ENCODE data around the gene EFCAB14. TPM values are rescaled to one million over a fixed set of nuclear protein-coding genes. Genes with fewer than 3 reads are reported as not detected.
"Not testable (repeated sequence)": the region's sequence is repeated elsewhere in the genome, so short reads cannot be mapped to it uniquely, and the experiment has no call there.

Gene EFCAB14
- total RNA-seq, 1 donor from 2014 or later = 53.2 TPM

GRCh38 chr1:46667782-46668760 lies 50.8 kb downstream of the EFCAB14 start, which contains the start of gene ATPAF1:
Gene ATPAF1, minus strand, starts transcription at chr1:46668364. Its CDS starts 42 bp downstream, at chr1:46668322.
- intact Hi-C loops (cut with DNase I) = loop anchor here (2.0 to 5.0 kb wide), 2 partner anchors 51 kb away; partner anchors contain the start of genes EFCAB14 and MOB3C
- peak; percentile 95 for ATAC-seq

GRCh38 chr1:46665983-46666382 lies 52.9 kb downstream of the EFCAB14 start:
- no peak for DNase-seq (ENCODE audit: missing footprints)
- ATAC-seq = no peak
- intact Hi-C loops (cut with DNase I) = loop anchor here (5.0 kb wide), 1 partner anchor 49 kb away; the partner anchor contains the start of gene MOB3C

More at GRCh38 chr1:46667782-46668760, 50.8 kb downstream of the EFCAB14 start, which contains the start of gene ATPAF1:
- peak; percentile 90 for DNase-seq (ENCODE audit: missing footprints)

- intact Hi-C loops (cut with DNase I) = not testable (repeated sequence)
Observed at GRCh38 chr1:46662919-46663318, 56.0 kb downstream of the EFCAB14 start.

DNA sequence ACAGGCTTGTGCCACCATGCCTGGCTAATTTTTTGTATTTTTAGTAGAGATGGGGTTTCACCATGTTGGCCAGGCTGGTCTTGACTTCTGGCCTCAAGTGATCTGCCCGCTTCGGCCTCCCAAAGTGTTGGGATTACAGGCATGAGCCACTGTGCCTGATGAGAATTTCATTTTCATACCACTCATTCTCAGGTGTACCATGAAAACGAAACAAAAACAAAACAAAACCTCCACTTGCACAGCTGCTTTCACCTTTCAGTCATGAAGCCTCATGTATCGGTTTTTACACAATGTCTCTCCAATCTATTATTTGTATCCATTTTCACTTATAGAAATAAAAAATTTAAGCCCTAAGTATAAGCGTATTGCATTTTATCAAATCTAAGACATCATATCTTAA lies 58.8 kb downstream of the EFCAB14 start:
- intact Hi-C loops (cut with DNase I); DNase-seq (ENCODE audit: missing footprints): not testable (repeated sequence)

More at GRCh38 chr1:46662919-46663318, 56.0 kb downstream of the EFCAB14 start:
- DNase-seq (ENCODE audit: missing footprints); ATAC-seq: not testable (repeated sequence)

DNA sequence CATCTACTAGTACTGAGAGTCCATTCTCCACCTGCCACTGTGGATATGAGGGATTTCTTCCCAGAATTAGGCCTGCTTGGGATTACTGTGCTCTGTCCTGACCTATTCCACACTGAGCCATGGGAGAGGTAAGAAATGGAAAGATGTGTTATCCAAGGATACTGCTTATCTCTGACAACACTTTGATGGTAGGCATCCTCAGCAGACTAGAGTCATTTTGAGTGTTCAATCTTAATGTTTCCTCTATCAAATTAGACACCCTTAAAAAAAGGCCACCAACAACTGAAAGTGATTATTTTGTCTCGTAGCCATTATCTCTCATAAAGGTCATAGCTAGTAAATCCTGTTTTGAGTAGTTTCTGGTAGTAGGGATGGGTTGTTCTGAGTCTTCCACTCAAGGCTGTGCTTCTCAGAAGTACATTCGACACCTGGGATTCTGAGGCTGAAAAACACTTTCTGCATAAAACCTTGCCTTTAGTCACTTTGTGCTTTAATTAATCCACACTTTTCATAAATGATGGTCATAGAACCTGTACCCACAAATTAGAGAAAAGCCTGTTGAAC lies 59.5 kb downstream of the EFCAB14 start:
- ATAC-seq = no peak
- intact Hi-C loops (cut with DNase I) = no loop called here
- no peak for DNase-seq (ENCODE audit: missing footprints)

More for the DNA sequence above, 58.8 kb downstream of the EFCAB14 start:
- ATAC-seq = not testable (repeated sequence)

GRCh38 chr1:46657775-46658174 lies 61.1 kb downstream of the EFCAB14 start:
- no peak for DNase-seq (ENCODE audit: missing footprints)
- no peak for ATAC-seq
- intact Hi-C loops (cut with DNase I) = no loop called here

GRCh38 chr1:46656643-46657042 lies 62.3 kb downstream of the EFCAB14 start:
- ATAC-seq (no peak), DNase-seq (ENCODE audit: missing footprints) (no peak)
- intact Hi-C loops (cut with DNase I) = no loop called here

DNA sequence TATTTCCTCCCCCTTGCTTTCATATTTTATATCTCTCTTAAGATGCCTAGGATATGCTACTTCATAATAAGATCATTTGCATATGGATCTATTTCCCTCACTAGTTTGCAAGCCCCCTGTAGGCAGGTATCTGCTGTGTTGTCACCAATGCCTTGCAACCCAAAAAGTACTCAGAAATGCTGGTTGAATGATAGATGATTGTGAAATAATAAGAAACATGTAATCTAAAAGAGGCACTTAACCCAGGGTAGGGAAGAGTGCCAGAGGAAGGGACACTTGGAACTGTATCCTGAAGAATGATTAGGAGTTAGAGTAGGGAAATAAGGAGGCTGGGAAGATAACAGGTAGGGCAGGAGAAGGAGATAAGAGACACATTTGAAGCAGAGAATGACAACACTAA lies 63.1 kb downstream of the EFCAB14 start:
- intact Hi-C loops (cut with DNase I) = no loop called here
- ATAC-seq = no peak
- DNase-seq (ENCODE audit: missing footprints) = no peak

DNA sequence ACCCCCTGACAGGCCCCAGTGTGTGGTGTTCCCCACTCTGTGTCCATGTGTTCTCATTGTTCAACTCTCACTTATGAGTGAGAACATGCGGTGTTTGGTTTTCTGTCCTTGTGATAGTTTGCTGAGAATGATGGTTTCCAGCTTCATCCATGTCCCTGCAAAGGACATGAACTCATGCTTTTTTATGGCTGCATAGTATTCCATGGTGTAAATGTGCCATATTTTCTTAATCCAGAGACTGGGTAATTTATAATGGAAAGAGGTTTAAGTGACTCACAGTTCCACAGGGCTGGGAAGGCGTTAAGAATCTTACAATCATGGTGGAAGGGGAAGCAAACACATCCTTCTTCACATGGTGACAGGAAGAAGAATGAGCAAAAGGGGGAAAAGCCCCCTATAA lies 64.2 kb downstream of the EFCAB14 start:
- DNase-seq (ENCODE audit: missing footprints); ATAC-seq; intact Hi-C loops (cut with DNase I): not testable (repeated sequence)

DNA sequence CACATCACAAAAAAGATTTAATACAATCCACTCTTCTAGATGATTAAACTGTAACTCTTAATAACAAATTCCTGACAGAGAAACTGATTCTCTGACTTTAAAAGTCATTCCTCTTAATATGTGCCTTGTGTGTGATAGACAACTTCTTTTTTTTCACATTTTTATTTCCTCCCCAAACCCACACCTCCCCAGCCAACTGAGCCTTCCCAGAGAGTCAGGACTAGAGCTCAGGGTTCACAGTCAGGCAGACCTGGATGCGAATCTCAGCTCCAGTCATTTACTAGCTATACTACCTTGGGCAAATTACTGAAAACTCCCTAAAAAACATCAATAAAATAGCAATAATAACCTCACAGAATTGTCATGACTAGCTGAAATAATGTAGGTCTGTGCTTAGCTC lies 64.9 kb downstream of the EFCAB14 start:
- ATAC-seq = no peak

GRCh38 chr1:46653405-46653958 lies 65.4 kb downstream of the EFCAB14 start:
- DNase-seq (ENCODE audit: missing footprints) (no peak), ATAC-seq (no peak)
- intact Hi-C loops (cut with DNase I) = no loop called here

More for the DNA sequence above, 64.9 kb downstream of the EFCAB14 start:
- DNase-seq (ENCODE audit: missing footprints) = no peak
- intact Hi-C loops (cut with DNase I) = no loop called here

DNA sequence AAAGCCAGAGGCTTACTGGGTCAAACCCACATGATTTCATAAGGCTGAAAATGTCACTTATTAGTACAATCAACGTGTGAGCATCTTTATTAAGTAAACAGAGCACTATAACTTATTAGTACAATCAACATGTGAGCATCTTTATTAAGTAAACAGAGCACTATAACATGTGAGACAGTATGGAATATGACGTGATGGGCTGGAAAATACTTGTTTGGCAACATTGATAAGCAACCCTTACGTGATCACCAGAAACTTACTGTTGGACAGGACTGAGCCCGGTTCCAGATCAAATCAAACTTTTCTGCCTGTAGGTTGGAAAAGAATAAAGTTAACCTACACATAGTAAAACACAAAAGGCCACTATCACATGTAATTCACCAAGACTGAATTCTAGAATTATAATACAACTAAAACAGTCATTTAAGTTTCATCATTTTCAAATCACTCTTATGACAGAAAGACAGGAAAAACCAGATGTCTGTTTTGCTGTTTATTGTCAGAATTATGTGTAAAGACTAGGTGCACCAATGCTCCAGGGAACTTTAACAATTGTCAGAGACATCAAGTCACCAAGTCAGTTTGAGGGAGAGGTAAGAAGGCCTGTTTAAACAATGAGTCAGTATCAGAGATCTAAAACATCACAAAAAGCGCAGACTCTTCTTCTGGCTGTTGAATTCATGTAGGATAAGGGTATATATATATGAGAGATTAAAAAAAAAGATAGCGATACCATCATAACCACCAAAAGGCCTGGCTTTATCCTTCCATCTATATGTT lies 66.4 kb downstream of the EFCAB14 start:
- no peak for ATAC-seq
- intact Hi-C loops (cut with DNase I) = no loop called here

DNA sequence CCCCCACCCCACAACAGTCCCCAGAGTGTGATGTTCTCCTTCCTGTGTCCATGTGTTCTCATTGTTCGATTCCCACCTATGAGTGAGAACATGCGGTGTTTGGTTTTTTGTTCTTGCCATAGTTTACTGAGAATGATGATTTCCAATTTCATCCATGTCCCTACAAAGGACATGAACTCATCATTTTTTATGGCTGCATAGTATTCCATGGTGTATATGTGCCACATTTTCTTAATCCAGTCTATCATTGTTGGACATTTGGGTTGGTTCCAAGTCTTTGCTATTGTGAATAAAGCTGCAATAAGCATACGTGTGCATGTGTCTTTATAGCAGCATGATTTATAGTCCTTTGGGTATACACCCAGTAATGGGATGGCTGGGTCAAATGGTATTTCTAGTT lies 67.8 kb downstream of the EFCAB14 start:
- DNase-seq (ENCODE audit: missing footprints); intact Hi-C loops (cut with DNase I); ATAC-seq: not testable (repeated sequence)

More for the DNA sequence above, 66.4 kb downstream of the EFCAB14 start:
- no peak for DNase-seq (ENCODE audit: missing footprints)

DNA sequence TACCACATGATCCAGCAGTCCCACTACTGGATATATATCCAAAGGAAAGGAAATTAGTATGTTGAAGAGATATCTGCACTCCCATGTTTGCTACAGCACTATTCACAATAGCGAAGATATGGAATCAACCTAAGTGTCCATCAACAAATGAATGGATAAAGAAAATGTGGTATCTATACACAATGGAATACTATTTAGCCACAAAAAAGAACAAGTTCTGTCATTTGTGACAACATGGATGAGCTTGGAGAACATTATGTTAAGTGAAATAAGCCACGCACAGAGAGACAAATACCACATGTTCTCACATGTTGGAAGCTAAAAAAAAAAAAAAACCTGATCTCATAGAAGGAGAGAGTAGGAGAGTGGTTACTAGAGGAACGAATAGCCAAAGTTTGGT lies 68.4 kb downstream of the EFCAB14 start:
- intact Hi-C loops (cut with DNase I) = no loop called here

GRCh38 chr1:46649764-46650163 lies 69.2 kb downstream of the EFCAB14 start:
- intact Hi-C loops (cut with DNase I) = no loop called here
- no peak for ATAC-seq
- DNase-seq (ENCODE audit: missing footprints) = no peak

More for the DNA sequence above, 68.4 kb downstream of the EFCAB14 start:
- ATAC-seq (no peak), DNase-seq (ENCODE audit: missing footprints) (no peak)

DNA sequence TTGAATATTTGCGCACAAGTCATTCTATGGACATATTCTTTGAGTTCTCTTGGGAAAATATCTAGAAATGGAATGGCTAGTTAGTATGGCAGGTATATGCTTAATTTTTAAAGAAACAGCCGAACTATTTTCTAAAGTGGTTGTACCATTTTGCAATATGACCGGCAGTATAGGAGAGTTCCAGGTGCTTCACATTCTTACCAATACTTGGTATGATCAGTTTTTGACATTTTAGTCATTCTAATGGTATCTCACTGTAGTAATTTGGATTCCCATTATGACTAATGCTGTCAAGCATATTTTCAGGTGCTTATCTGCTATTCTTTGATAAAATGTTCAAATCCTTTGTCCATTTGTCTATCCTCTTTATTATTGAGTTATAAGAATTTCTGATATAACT lies 71.3 kb downstream of the EFCAB14 start:
- no peak for DNase-seq (ENCODE audit: missing footprints)
- no peak for ATAC-seq
- intact Hi-C loops (cut with DNase I) = no loop called here

- ATAC-seq (no peak), DNase-seq (ENCODE audit: missing footprints) (no peak)
- intact Hi-C loops (cut with DNase I) = no loop called here
Observed at GRCh38 chr1:46646844-46647243, 72.1 kb downstream of the EFCAB14 start.

DNA sequence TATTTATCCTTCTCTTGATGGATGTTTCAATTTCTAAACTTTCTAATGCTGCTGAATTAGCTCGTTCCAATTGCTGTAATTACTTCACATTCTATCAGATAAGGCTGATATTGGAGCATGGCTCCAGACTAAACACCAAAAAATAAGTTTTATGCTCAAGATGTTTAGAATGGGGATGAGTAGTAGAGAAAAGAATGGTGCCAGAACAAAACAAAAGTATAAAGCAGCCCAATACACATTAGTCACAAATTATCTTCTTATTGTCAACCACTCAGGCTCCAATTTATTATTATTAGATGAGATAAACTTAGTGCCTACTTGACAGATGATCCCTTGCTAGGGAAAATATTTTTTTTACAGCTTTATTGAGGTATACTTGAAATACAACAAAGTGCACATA lies 72.6 kb downstream of the EFCAB14 start:
- ATAC-seq (no peak), DNase-seq (ENCODE audit: missing footprints) (no peak)
- intact Hi-C loops (cut with DNase I) = no loop called here
